A673 (cell line): ENCODE measurements around the gene TRAF3IP1.

ENCODE experiments used
- EZH2 ChIP-seq: fragments of 200-600 bp; sonication (generic); IDR thresholded peaks from 2 replicates; pipeline ENCODE4 v1.6.1; 2017; ENCODE audit warnings: borderline replicate concordance, low read depth, mild to moderate bottlenecking, mixed read lengths, antibody characterized with exemption, low read length; ENCODE audit not compliant: poor library complexity, severe bottlenecking
- TF ChIP-seq, protein P1 (sequence below): fragments of 300-800, 200-600 bp; sonication (generic); conservative IDR thresholded peaks from 2 replicates; pipeline ENCODE4 v1.5.1; 2017; ENCODE audit warnings: low read depth, mild to moderate bottlenecking, antibody characterized with exemption, low read length, moderate library complexity, mixed read lengths

GRCh38 chr2:238406998-238407285 lies 86.6 kb downstream of the TRAF3IP1 start:
- TF ChIP-seq, protein P1, sequence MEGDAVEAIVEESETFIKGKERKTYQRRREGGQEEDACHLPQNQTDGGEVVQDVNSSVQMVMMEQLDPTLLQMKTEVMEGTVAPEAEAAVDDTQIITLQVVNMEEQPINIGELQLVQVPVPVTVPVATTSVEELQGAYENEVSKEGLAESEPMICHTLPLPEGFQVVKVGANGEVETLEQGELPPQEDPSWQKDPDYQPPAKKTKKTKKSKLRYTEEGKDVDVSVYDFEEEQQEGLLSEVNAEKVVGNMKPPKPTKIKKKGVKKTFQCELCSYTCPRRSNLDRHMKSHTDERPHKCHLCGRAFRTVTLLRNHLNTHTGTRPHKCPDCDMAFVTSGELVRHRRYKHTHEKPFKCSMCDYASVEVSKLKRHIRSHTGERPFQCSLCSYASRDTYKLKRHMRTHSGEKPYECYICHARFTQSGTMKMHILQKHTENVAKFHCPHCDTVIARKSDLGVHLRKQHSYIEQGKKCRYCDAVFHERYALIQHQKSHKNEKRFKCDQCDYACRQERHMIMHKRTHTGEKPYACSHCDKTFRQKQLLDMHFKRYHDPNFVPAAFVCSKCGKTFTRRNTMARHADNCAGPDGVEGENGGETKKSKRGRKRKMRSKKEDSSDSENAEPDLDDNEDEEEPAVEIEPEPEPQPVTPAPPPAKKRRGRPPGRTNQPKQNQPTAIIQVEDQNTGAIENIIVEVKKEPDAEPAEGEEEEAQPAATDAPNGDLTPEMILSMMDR = no peak
- no peak for TF ChIP-seq EZH2
